BJ (cell line): ENCODE results near the gene ZKSCAN3. TPM values are rescaled to one million over a fixed set of nuclear protein-coding genes. Genes with fewer than 3 reads are reported as not detected.

Experiments used
- CTCF ChIA-PET: fragments of 350-600 bp; formaldehyde crosslinking; extraction: SDS; loops from one replicate; lab custom pipeline; 2021; ENCODE audit warnings: antibody characterized with exemption, inconsistent platforms; lab: Yijun Ruan, JAX
- POLR2A ChIA-PET: fragments of 300-600 bp; sonication (Branson Sonifier 250); formaldehyde crosslinking; extraction: SDS; loops from one replicate; lab custom pipeline; 2021; ENCODE audit warnings: antibody characterized with exemption; lab: Charles Lee
- DNase-seq: peaks from one replicate; pipeline ENCODE4 v3.0.0-alpha.2; 2011; ENCODE audit warnings: low read depth
- H3K27me3 ChIP-seq: 2 replicates; pipeline ENCODE4 v1.6.0; 2011; ENCODE audit warnings: low read length; ENCODE audit not compliant: control insufficient read depth, insufficient read depth
- H3K36me3 ChIP-seq: 2 replicates; pipeline ENCODE4 v1.5.1; 2011; ENCODE audit warnings: low read length; ENCODE audit not compliant: control insufficient read depth, insufficient read depth
- H3K4me3 ChIP-seq: 2 replicates; pipeline ENCODE4 v1.5.1; 2011; ENCODE audit warnings: low read depth, mild to moderate bottlenecking, control low read depth, low read length
- CTCF ChIP-seq: IDR thresholded peaks from 2 replicates; pipeline ENCODE4 v1.5.1; 2011; ENCODE audit warnings: low read depth, mild to moderate bottlenecking, control low read depth, inconsistent platforms, low read length, moderate library complexity; ENCODE audit not compliant: insufficient read depth
- polyA plus RNA-seq: library from polyadenylated mRNA; depleted of rRNA; stranded (reverse); fragments of >200 nt; gene quantifications from 2 replicates; pipeline ENCODE4 v1.2.3, GENCODE V29; 2011

The ZKSCAN3 gene
- polyA plus RNA-seq, 1 experiment, result 2.1 TPM

- no peak for TF ChIP-seq CTCF
- no peaks in the 10 kb centered on the region for H3K36me3 ChIP-seq
- H3K27me3 ChIP-seq, result no peaks in the 10 kb centered on the region
- no peak overlapping the region for H3K4me3 ChIP-seq
- no peak for DNase-seq
- POLR2A ChIA-PET, result no interaction called here
- CTCF ChIA-PET, result interaction anchor here (0.7 kb wide), 1 partner anchor 10 kb away, joined by 3 read pairs; no protein-coding TSS in a partner anchor
Measured at GRCh38 chr6:28373925-28374324, 24.2 kb downstream of the ZKSCAN3 start.

GRCh38 chr6:28377879-28378278, 28.1 kb downstream of the ZKSCAN3 start:
- no peaks in the 10 kb centered on the region for H3K27me3 ChIP-seq
- peaks cover 5% of the 10 kb centered on the region for H3K36me3 ChIP-seq
- DNase-seq, result no peak
- TF ChIP-seq CTCF, result no peak
- H3K4me3 ChIP-seq, result no peak overlapping the region
- POLR2A ChIA-PET, result no interaction called here
- CTCF ChIA-PET, result no interaction called here

- Histone ChIP-seq H3K27me3 (no peaks in the 10 kb centered on the region), H3K4me3 (no peak overlapping the region), H3K36me3 (peaks cover 5% of the 10 kb centered on the region)
- ChIA-PET CTCF (no interaction called here), POLR2A (no interaction called here)
- no peak for DNase-seq
- no peak for TF ChIP-seq CTCF
Measured at GRCh38 chr6:28378644-28379043, 28.9 kb downstream of the ZKSCAN3 start.

- ChIA-PET POLR2A (no interaction called here), CTCF (interaction anchor here (1.0 kb wide), 1 partner anchor 24 kb away, joined by 3 read pairs; no protein-coding TSS in a partner anchor)
- DNase-seq, result no peak
- no peaks in the 10 kb centered on the region for H3K27me3 ChIP-seq
- peaks cover 5% of the 10 kb centered on the region for H3K36me3 ChIP-seq
- H3K4me3 ChIP-seq, result no peak overlapping the region
- no peak for TF ChIP-seq CTCF
Measured at GRCh38 chr6:28380381-28380780, 30.6 kb downstream of the ZKSCAN3 start.

GRCh38 chr6:28383235-28384142, 33.7 kb downstream of the ZKSCAN3 start:
- TF ChIP-seq CTCF, result peak; percentile 59
- peak; percentile 34 for DNase-seq
- Histone ChIP-seq H3K27me3 (no peaks in the 10 kb centered on the region), H3K36me3 (peaks cover 6% of the 10 kb centered on the region), H3K4me3 (peak overlapping the region; percentile 43)
- ChIA-PET POLR2A (interaction anchor here (0.6 kb wide), 2 partner anchors 15 to 269 kb away, joined by 3 to 4 read pairs; no protein-coding TSS in a partner anchor), CTCF (interaction anchor here (0.5 to 2.5 kb wide), 12 partner anchors 10 to 763 kb away, joined by 3 to 14 read pairs (median 4); no protein-coding TSS in a partner anchor)
